ENCODE results near the gene TAL1. TPM values are rescaled to one million over a fixed set of nuclear protein-coding genes. Genes with fewer than 3 reads are reported as not detected.
A peak's percentile ranks its signal among the peaks of the same experiment; 100 is the strongest.
"Not testable (repeated sequence)": the region's sequence is repeated elsewhere in the genome, so short reads cannot be mapped to it uniquely, and the experiment has no call there.

The TAL1 gene
- total RNA-seq, 1 donor from 2014 or later, result 3.7 TPM

DNA sequence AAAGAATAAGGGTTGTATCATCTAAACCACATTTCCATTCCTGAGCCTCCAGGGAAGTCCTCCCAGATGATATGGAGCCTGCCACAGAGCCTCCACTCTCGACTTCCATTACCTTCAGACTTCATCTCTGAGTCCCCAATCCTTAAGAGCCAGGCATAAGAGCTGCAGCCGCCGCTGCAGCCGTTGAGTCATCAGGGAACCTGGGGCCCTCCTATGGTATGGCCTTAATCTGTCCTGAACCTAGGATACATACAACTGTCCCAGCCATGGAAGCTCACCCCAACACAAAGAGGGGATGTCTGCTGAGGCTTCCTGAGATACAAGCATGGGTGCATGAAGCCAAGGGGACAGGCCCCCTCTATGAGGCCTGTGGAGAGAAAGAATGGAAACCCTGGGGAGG is 16.3 kb downstream of the TAL1 start:
- intact Hi-C loops (cut with micrococcal nuclease), result no loop called here
- DNase-seq, result no peak
- ATAC-seq, result no peak

DNA sequence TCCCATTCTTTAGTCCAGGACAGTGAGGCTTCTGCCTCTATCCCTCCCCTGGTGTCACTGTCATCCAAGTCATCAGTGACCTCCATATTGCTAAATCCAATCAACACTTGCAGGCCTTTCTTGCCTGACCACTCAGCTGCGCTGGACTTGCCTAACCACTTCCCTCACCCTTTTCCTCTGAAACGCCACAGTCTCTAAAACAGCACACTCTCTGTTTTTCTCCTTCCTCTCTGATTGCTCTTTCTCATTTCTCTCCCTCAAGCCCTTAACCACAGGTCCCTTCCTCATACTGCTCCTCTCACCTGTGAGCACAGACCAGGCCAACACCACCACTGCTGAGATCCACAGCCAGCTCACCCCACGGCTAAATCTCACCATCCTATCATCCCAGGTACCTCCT is 17.5 kb downstream of the TAL1 start:
- intact Hi-C loops (cut with micrococcal nuclease), result no loop called here
- no peak for DNase-seq
- no peak for ATAC-seq

DNA sequence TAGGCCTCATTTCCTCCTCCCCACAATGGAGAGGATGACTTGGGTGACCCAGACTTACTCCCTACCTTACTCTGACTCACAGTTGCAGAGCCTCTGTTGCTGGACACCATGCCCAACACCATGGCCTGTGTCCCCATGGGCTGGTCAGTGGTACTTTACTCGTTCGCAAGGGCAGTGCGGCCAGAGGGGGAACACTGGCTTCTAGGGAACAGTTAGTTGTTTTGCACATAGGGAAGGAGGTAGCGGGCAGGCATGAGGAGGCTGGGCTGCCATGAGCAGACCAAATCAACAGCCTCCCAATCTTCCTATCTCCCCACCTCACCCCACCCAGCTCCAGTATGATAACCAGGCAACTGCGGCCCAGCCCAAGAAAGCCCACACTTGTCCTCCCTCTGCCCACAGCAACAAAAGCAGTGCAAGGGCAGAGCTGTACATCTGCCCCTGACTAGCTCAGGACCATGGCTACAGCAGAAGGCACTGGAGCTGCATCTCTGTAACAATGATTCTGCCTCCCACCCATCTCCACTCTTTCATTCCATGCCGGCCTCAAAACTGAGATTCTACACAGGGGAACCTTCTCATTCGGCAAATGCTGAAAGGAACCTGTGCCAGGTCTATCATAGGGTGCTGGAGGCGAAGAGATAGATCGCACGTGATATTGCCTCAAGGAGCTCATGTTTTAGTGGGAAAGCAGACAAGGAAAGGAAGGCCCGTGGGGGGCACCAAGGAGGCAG is 18.6 kb downstream of the TAL1 start:
- ATAC-seq, result no peak
- no peak for DNase-seq
- intact Hi-C loops (cut with micrococcal nuclease), result no loop called here

DNA sequence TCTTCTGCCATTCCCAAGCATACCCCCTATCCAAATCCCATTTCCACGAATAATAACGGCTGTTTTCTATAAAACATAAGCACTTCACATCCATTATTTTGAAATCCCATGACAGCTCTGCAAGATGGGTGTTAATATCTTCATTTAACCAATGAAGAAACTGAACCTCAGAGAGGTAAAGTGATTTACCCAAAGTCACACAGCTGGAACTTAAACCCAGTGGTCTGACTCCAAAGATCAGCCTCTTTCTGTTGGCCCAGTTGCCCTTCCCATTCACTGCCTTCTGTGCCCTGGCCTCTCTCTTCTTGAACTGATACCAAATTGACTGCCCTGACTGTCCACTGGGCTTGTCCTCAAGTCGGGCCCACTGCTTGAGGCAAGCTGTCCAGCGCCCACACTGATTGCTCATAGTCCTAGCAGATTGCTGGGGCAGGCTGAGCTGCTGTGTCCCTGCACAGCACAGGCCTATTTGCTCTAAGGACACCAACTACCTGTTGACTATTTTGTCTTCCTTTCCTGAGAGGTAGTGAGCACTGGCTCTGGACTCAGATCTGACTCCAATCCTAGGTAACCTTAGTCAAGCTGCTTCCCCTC is 19.3 kb downstream of the TAL1 start:
- ATAC-seq (no peak), DNase-seq (no peak)
- intact Hi-C loops (cut with micrococcal nuclease), result no loop called here

DNA sequence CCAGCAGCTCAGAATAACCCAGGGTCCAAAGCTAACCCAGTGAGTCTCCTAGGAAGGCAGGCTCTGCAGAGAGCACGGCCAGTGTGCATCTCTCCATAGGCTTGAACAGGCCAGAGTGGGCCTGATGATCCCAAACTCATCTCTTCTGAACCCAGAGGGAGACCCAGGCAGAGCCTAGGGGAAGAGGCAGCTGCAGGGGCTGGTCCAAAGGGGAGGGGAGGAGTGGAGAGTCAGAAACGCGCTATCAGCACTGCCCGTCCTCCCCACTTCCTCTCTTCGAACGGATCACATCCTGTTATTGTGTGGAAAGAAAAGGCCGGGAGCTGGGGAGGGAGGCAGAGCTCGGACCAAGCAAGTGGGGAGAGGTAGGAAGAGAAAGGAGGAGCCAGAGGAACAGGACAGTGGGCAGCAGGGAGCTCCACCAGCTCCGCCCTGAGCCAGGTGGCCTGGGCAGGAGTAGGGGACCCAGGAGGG is 20.2 kb downstream of the TAL1 start:
- intact Hi-C loops (cut with micrococcal nuclease), result no loop called here
- DNase-seq (peak; percentile 49), ATAC-seq (peak; percentile 86)

DNA sequence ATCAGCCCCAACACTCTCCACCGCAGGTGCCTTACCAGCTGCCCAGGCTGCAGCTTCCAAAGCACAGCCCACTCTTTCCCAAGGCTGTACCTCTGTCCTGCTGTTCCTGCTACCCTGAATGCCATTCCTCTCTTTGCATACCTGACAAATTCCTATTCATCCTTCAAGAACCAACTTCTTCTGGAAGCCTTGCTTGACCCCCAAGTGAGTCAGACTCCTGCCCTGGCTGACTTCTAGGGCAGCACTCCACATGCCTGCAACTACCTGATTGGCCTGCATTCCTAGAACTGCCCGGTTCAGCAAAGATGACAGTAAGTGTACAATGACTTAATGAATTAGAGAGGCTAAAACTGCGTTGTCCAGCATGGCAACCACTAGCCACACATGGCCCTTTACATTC is 21.4 kb downstream of the TAL1 start:
- no peak for ATAC-seq
- no peak for DNase-seq
- intact Hi-C loops (cut with micrococcal nuclease), result no loop called here

DNA sequence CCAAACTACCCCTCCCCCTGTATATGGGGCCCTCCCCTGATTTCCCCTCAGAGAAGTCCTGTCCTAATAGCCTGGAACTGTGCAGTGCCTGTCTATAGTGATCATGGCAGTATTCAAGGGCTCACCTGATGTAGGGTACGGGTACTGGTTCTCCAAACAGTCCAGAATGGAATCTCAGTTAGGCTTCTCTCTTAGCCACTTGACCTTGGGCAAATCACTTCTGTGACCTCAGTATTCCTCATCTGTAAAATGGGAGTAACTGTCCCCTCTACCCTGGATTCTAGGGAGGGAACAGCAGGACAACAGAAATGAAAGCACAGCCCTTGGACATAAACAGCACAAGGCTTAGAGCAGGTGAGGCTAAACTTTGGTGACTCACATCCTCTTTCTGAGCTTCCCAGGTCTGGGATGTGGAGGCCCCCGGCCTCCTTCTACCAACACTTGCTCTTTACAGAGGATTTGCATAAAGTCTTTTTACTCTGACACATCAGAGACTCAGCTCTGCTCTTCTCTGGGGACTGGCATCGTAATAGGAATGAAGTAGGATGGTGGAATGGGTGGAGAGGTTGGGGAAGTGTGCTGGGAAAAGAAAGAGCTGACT is 22.2 kb downstream of the TAL1 start:
- no peak for DNase-seq
- intact Hi-C loops (cut with micrococcal nuclease), result no loop called here
- ATAC-seq, result no peak

DNA sequence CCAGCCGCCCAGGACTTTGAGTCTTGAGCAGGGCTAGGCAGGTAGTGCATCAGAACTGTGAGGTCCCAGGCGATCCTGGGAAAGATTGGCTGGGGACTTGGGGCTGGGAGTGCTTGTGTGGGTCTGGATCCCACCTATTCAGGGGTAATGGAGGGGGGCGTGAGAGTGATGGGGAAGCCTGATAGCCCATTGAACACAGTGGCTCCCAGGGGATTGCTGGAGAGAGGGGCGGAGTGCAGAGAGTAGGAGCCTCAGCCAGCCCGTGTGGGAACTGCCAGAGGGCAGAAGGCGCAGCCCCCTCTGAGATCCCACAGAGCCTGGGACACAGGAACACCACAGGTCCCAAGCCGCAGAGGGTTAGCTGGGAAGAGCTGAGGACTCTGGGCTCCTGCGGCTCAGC is 22.9 kb downstream of the TAL1 start:
- ATAC-seq (no peak), DNase-seq (no peak)
- intact Hi-C loops (cut with micrococcal nuclease), result no loop called here

DNA sequence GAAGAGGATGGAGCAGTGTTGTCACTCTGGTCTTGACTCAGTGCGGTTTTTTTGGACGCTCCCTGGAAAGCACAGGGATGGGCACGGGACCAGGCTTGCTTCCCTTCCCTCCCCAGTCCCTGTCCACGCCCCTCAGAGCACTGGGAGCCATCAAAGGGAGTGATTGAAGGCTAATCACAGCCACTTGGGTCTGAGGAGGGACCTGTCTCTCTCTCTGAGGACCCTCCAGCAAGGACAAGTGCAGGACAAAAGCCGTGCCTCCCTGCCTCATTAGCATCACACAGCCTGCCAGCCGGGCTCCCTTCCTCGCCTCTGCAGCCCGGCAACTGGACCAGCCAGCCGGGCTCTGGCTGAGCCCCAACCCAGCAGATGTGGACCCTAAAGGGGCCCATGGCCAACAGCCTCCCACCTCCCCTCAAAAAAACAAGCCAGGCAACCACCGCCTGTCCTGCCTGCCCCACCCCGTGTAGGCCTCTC is 23.6 kb downstream of the TAL1 start:
- intact Hi-C loops (cut with micrococcal nuclease), result no loop called here
- no peak for ATAC-seq
- DNase-seq, result no peak

DNA sequence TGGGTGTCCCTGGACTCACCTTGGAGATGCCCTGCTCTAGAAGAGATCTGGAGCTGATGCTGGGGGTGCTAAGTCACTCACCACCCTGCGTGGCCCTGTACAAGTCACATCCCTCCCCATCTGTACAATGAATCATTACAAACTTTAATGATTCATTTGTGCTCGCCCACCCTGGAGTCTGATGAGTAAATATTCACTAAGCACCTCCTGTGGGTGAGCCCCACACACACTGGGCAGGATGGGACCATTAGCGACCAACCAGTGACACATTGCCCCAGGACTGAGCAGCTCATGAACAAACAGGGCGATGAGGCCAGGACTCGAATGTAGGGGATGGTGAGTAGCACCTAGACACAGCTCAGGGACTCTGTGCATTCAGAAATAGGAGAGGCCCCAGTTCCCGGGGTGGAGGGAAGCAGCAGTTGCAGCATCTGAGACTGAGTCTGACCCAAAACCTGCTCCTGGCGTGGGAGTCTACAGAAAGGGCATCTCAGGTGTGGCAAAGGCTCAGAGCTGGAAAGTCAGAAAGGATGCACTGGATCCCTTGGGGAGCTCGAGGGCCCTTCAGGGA is 24.1 kb downstream of the TAL1 start:
- ATAC-seq, result no peak
- intact Hi-C loops (cut with micrococcal nuclease), result no loop called here

DNA sequence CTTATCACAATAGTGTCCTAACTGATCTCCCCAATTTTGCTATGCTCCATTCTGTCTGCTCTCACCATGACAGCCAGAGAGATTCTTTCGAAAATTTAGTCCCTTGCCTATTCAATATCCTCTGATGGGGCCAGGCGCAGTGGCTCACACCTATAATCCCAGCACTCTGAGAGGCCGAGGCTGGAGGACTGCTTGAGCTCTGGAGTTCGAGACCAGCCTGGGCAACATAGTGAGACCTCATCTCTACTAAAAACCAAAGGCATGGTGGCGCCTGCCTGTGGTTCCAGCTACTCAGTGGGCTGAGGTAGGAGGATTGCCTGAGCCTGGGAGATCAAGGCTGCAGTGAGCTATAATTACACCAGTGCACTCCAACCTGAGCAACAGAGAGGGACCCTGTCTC is 26.1 kb downstream of the TAL1 start:
- DNase-seq (no peak), ATAC-seq (no peak)
- intact Hi-C loops (cut with micrococcal nuclease), result no loop called here

More for the DNA sequence above, 24.1 kb downstream of the TAL1 start:
- DNase-seq, result no peak

DNA sequence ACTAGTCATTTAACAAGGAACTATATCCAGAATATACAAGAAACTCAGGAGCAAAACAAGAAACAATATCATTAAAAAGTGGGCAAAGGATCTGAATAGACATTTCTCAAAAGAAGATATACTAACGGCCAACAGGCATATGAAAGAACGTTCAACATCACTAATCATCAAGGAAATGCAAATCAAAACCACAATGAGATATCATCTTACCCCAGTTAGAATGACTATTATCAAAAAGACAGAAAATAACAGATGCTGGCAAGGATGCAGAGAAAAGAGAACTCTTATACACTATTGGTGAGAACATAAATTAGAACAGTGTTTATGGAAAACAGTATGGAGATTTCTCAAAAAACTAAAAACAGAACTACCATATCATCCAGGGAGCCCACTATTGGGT is 28.5 kb downstream of the TAL1 start:
- ATAC-seq; intact Hi-C loops (cut with micrococcal nuclease); DNase-seq: not testable (repeated sequence)

DNA sequence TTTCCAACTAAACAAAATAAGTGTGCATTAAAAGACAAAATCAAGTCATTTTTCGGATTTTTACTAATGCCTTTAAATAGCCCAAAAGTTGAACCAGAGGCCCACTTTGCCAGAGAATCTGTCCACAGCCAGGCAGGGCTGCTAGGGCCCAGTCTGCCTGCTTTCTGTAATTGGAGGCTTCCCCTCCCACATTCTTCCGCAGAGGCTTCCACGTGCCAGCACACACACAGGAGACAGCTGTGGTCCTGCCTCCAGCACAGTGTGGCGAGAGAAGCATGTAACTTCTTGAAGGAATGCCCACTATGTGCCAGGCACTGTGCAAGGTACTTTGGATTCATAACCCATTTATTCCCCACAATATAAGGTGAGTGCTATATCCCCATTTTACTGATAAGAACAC is 30.8 kb downstream of the TAL1 start:
- no peak for DNase-seq
- no peak for ATAC-seq
- intact Hi-C loops (cut with micrococcal nuclease), result no loop called here

DNA sequence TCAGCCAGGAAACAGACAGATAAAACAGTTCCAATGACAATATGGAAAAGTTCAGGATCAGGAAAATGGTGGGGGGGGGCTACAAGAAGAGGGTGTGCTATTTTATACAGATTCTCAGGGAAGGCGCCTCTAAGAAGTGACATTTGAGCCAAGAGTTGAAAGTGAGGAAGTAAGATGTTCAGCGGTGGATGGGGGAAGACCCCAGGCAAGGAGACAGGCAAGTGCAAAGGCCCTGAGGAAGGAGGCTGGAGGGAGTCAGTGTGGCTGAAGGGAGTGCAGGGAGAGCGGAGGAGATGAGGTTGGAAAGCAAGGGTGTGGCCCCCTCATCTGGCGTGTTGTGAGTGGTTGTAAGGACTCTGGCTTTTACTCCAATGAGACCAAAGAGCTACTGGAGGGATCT is 33.8 kb downstream of the TAL1 start:
- DNase-seq, result no peak
- ATAC-seq, result no peak
- intact Hi-C loops (cut with micrococcal nuclease), result loop anchor here (10.0 kb wide), 1 partner anchor 67 kb away; no protein-coding TSS in a partner anchor

DNA sequence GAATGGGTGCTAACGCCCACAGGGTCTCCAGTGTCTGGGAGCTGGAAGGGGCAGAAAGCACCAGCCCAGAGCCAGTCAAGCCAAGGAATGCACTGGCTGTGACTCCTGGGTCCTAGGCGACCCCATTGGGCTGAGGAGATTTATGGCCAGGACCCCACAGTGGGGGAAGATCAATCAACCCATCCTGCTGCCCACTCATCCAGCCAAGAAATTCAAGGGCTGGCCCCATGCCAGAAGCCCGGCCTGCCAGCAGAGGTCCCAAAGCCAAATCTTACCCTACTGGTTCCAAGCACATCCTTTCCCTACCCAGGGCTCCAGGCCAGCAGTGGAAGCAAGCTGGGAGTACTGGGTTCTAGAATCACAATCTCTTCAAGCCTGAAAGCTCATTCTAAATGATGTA is 35.4 kb downstream of the TAL1 start:
- no peak for DNase-seq
- intact Hi-C loops (cut with micrococcal nuclease), result loop anchor here (10.0 kb wide), 1 partner anchor 68 kb away; no protein-coding TSS in a partner anchor
- peak; percentile 27 for ATAC-seq

DNA sequence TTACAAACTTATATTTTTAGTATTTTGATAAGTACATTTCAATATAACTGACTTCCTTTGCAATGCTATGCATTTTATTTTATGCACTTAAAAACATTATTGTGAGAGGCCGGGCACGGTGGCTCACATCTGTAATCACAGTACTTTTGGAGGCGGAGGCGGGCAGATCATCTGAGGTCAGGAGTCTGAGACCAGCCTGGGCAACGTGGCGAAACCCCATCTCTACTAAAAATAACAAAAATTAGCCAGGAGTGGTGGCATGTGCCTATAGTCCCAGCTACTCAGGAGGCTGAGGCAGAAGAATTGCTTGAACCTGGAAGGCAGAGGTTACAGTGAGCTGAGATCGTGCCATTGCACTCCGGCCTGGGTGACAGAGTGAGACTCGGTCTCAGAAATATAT is 36.0 kb downstream of the TAL1 start:
- DNase-seq, result not testable (repeated sequence)
- ATAC-seq, result peak; percentile 24
- intact Hi-C loops (cut with micrococcal nuclease), result loop anchor here (10.0 kb wide), 1 partner anchor 69 kb away; no protein-coding TSS in a partner anchor

DNA sequence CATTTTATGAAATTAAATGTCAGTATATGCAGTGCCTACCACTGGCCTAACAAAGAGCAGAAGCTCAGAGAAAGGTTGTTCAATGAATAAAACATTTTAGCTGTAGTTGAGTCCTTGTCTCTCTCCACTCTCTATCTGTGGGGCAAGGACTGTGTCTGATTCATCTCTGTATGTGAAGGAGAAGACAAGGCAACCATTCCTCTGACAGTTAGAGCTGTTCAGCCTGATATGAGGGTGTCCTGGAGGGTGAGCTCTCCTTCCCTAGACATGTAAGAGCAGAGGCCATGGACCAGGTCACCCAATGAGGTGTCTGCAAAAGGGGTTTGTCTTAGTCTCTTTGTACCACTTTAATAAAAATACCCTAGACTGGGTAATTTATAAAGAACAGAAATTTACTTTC is 37.7 kb downstream of the TAL1 start:
- ATAC-seq, result no peak
- no peak for DNase-seq
- intact Hi-C loops (cut with micrococcal nuclease), result loop anchor here (10.0 kb wide), 1 partner anchor 70 kb away; no protein-coding TSS in a partner anchor

DNA sequence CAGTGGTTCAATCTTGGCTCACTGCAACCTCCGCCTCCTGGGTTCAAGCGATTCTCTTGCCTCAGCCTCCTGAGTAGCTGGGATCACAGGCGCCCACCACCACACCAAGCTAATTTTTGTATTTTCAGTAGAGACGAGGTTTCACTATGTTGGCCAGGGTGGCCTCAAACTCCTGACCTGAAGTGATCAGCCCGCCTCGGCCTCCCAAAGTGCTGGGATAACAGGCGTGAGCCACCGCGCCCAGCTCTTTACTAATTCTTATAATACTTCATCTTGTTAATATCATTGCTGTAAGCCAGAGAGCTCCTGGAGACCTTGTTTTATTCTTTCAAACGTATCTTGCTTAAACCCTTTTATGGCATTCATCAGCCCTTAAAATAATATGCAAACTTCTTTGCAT is 38.5 kb downstream of the TAL1 start:
- intact Hi-C loops (cut with micrococcal nuclease), result loop anchor here (10.0 kb wide), 1 partner anchor 71 kb away; no protein-coding TSS in a partner anchor
- not testable (repeated sequence) for DNase-seq, ATAC-seq

DNA sequence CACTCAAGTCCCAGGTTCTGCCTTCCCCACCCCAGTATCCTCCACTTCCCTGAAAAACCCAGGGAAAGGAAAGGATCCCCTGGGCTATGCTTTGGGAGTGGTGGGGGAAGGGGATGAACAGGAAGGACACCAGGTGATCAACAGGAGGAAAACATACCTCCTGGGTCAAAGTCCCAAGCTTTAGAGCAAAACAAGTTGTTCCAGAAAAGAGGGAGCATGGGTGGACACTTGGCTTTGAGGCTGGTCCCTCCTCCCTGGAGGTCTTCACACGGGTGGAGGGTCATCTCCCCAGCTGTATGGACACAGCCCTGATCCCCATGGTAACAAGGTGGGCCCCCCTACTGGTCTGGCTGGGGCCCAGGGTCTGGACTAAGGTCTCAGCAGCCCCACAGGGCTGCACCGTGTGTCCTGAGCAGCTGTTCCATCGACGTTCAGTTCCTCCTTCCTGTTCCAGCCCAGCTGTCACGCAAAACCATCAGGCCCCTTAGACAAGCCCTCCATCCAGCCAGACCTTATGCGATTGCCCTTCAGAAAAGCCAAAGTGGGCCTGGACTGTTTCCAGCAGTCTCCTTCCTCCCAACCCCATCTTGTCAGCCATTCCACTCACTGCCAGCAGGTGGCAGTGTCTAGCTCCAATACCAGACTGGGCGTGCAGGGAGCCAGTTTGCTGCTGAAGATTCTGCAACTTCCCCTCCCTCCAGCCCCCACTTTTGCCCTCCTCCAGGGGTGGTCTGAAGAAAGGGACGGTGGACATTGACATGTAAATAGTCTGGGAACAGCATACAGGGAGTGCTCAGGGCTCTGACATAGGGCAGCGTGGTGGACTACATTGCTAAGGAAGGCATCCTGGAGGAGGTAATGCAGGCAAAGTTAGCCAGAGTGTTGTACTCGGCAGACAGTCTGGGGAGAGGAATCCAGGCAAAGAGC is 39.3 kb downstream of the TAL1 start:
- intact Hi-C loops (cut with micrococcal nuclease), result loop anchor here (10.0 kb wide), 1 partner anchor 72 kb away; no protein-coding TSS in a partner anchor
- peak; percentile 47 for ATAC-seq
- DNase-seq, result peak; percentile 85

All from left ventricle myocardium superior (tissue), 1 donor.